GM18909 (cell line): ENCODE data around the gene ZNF655.
"Not testable (repeated sequence)": the region's sequence is repeated elsewhere in the genome, so short reads cannot be mapped to it uniquely, and the experiment has no call there.

Experiments
- ATAC-seq: cut with Tn5 transposase; IDR thresholded peaks from one replicate; pipeline ENCODE4 v1.9.1; 2021; ENCODE audit warnings: mild to moderate bottlenecking; ENCODE audit not compliant: unreplicated experiment, poor library complexity

The ZNF655 gene

DNA sequence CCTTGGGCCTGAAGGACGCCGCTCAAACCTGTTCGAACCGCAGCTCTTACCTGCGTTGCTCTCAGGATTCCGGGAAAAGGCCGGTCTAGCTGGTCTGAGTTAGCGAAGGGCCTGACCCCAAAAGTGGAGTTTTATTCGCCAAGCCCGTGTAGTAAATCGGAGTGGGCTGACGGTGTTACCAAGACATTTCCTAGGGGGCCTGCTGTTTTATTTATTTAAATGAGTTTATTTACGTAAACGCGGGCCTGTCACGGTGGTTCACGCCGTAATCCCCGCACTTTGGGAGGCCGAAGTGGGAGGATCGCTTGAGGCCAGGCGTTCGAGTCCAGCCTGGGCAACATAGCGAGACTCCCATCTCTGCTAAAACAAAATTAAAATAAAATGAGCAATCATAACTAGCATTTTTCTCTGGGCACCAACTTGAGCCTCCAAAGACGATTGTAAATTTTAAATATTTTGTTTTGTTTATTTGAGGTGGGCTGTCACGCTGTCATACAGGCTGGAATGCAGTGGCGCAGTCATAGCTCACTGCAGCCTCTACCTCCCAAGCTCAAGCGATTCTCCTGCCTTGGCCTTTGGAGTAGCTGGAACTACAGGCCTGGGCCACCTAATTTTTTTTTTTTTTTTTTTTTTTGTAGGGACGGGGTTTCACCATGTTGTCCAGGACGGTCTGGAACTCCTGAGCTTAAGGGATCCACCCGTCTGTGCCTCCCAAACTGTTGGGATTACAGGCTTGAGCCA is 903 bp downstream of the ZNF655 start:
- no peak for ATAC-seq

DNA sequence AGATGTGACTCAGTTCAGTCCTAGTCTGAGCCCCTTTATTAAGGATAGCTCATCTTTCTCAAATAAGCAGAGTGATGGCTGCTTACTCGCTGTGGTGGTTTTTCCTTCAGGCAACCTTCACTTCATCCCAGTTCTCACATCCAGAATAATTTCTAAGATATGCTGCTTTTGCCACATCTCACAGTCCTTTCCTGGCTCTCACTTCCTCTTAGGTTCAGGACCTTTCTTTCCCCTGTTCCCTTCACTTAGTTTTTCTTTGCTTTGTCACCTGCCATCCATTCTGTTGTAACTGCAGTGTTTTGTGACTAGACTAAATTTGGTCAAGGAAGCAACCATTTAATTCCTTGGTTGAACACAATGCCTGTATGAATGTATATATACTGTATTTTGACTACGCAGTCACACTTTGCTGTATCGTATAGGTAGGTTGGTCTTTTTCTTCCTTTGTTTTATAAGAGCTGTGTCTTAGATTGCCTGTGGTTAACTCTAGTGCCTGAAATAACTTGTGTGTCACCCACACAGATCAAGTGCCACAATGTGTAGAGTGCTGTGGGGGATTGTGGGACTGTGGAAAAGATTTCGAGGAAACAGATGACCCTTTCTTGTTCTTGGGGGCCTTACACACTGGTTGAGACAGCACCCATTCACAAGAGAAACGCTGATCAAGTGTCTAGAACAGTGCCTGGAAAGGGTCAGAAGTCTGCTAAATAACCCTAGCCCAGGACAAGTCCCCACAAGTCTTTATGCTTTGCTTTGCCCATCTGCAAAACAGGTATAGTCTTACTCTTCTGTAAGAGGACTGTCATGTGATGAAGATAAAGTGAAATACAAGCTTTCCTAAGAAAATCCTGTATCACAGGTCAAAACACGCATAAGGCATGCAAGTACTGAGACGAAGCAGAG is 2.6 kb downstream of the ZNF655 start:
- ATAC-seq = no peak

DNA sequence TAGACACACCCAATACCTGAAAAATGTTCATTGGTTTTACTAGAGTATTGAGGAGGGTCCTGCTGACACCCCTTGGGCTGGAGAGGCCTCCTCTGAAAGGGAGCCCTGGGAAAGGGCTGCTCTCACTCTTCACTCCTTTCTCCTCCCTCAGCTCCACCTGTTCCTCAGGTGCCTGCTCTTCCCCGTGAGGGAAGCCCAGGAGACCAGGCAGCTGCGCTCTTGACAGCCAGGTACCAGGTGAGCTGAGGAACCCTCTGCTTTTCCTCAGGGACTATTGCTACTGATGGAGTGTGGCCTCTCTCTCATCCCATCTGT is 3.3 kb downstream of the ZNF655 start:
- no peak for ATAC-seq

DNA sequence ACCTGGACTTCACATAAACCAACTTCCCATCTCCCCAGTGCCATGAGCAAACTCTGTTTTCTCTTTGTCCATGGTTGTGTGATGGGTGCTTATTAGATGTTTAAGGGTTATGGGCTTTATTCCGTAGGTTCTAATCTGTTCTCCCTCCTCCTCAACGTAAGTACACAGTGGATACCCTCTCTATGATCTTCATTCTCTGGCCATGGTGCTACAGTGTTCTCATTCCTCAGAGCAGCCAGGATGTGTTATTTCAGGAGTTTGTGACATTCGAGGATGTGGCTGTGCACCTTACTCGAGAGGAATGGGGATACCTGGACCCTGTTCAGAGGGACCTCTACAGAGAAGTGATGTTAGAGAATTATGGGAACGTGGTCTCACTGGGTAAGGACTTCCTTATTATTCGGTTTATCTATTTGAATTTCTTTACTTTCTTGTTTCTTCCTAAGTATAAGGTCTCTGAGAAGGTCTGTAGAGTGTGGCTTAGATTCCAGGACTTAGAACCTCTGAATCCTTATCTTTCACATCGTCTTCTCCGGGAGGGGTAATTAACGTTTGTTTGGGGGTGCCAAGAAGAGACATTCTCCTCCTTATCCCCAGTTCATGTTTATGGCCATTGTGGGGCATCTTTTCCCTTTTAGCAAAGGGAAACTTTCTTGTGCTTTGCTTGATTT is 3.8 kb downstream of the ZNF655 start:
- ATAC-seq = no peak

DNA sequence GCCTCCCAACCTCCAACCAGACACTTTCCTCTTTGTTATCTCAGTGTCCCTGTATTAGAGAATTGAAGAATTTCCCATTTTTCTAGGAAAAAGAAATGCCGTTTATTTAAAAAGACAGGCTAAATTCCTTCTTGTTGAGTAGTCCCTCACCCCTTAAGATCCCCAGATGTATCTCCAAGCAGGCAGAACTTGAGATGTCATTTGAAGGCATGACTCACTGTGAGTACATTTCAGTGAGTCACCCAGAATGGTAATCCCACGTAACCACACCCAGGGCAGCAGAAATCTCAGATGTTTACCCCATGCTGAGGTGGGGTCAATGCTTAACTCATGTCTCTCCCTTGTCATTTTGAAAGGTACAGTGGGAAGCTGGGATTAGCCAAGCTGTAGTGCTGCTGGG is 4.4 kb downstream of the ZNF655 start:
- ATAC-seq = no peak

DNA sequence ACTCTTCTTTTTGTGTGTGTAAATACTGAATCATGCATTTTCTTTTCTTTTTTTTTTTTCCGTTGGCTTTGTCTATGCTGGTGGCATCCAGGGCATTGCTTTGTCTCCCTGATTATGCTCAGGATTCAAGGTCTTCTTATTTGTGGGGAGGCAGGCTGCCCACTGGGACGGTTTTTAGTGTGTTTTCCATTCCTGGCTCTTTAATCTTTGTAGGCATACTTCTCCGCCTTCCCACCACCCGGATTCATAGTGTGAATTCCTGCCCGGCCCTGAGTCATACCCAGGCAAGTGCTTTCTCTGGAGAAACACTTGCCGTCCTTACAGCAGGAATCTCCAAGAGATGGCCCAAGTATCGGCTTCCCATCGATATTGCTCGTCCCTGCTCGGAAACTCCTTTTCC is 5.2 kb downstream of the ZNF655 start:
- ATAC-seq = no peak

DNA sequence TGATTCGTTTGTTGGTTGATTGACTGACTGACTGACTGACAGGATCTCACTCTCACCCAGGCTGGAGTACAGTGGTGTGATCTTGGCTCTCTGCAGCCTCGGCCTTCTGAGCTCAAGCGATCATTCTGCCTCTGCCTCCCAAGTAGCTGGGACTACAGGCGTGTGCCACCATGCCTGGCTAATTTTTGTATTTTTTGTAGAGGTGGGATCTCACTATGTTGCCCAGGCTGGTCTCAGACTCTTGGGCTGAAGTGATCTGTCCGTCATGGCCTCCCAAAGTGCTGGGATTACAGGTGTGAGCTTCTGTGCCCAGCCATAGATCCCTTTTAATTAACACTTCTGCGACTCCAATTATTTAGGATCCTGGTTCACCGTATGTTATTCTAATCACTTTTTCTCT is 10.3 kb downstream of the ZNF655 start:
- not testable (repeated sequence) for ATAC-seq

DNA sequence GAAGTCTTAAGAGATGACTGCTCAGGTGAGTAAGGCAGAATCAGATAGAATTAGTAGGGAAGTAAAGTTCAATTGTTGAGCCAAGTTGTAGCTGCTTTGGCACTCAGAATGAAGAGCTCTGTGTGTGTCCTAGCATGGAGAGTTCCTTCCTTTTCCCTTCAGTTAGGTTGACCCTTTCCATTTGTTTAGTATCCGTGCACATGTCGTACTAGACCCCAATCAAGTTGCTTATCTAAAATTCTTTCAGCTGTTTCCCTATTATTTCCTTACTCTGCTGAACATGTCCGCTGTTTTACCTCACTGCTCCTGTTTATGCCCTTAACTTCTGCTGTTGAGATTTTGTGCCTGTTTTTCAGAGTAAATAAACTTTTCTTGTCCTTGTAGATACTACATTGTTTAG is 13.3 kb downstream of the ZNF655 start:
- ATAC-seq = no peak

DNA sequence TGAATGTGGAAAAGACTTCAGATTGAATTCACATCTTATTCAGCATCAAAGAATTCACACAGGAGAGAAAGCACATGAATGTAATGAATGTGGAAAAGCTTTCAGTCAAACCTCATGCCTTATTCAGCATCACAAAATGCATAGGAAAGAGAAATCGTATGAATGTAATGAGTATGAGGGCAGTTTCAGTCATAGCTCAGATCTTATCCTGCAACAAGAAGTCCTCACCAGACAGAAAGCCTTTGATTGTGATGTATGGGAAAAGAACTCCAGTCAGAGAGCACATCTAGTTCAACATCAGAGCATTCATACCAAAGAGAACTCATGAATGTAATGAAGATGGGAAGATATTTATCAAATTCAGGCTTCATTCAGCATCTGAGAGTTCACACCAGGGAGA is 14.8 kb downstream of the ZNF655 start:
- ATAC-seq = no peak

DNA sequence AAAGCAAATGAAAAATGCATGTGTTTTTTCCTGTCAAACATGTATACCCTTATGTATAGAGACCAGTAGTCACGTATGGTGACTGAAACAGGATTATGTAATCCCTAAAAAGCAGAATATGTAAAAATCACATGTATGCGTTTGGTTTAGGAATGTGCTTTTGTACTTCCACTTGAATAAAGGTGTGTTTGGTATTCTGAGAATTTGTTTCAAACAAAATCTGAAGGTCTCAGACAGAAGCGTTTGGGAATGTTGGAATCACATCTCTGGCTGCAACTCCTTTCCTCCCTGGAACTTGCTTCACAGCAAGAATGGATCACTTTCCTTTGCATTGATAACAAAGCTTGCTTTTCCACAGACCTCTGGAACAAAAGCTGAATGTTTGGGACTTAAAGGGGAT is 17.8 kb downstream of the ZNF655 start:
- no peak for ATAC-seq

DNA sequence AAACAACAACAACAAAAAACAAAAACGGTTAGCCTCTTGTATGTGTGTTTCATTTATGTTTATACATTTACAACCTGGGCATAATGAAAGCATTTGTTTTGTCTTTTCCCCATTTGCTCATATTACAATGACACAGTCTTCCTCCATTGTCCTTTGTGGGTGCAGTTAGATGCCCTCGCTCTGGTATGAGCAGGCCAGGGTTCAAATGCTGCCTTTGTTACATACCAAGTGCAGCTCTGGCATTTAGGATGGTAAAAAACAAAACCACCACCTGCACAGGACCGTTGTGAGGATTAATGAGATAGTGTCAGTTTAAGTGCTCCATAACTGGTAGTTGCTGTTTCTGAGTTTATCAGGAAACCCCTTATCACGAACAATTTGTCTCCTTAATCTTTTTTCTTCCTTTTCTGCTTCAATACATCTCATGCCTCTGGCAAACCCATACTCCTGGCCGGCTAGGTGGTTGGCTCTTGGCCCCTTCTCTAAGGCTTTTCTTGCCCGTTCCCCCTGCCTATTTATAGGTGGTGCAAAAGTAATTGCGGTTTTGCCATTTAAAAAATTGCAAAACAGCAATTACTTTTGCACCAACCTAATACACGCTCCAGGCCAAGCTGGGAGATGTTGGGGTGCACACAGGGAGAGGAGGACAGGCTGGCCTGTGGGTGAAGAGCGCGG is 21.0 kb downstream of the ZNF655 start:
- no peak for ATAC-seq

DNA sequence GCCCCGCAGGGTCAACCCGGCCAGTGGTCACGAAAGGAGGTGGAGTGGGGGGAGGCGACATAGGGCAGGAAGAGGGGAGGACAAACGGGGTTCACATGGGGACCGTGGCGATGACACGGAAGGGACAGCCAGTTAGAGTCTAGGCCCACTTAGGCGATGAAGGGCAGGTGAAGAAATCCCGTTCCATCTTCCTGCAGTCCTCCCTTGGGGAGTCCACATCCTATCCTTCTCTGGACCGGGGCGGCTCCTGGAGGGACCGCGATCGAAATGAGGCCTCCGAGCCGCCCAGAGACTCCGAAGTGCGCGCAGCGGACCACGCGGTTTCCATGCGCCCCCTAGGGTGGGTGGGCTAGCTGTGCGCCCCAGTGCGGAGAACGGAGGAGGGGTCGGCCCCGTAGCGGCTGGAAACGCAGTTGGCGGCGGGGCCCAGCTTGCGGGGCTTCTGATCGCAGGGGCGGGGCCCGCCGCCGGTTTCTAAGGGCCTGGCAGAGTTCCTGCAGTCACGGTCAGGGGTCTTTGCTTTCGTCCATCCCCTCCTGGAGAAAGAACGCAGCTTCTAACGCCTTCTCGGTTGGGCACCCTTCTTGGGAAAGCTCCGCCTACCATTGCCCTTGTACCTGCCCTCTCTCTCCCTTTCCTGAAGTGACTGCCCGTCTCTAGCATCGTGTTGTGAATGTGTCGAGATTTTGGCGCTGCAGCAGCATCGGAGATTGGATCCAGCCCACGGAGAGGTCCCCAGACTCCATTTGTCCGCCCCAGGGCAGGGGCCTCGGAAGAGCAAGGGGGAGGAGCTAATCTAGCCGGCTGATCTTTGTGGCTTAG is 21.7 kb downstream of the ZNF655 start:
- no peak for ATAC-seq

DNA sequence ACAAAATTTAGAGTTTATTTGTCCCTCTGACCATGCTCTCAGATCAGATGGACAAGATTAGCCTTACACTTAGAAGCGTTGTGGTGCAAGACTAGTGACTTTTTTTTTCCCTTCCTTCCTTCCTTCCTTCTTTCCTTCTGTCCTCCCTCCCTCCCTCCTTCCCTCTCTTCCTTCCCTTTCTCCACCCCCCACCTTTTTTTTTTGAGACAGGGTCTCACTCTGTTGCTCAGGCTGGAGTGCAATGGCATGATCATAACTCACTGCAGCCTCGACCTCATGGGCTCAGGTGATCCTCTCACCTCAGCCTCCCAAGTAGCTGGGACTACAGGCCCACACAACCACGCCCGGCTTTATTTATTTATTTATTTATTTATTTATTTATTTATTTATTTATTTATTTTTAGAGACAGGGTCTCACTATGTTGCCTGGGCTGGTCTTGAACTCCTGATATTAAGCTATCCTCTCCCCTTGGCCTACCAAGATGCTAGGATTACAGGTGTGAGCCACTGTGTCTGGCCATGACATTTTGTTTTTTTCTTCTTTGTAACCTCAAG is 22.4 kb downstream of the ZNF655 start:
- not testable (repeated sequence) for ATAC-seq

DNA sequence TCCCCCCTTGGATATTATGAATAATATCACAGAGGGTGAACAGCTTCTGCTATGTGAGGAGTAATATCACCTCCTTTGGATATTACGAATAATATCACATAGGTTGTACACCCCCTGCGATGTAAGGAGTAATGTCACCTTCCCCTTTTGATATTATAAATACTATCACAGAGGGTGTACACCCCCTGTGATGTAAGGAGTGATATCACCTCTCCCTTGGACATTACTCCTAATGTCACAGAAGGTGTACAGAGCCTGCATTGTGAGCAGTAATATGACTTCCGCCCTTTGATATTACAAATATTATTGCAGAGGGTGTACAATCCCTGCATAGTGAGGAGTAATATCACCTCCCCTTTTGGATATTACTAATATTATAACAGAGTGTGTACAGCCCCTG is 30.4 kb downstream of the ZNF655 start:
- ATAC-seq = no peak

DNA sequence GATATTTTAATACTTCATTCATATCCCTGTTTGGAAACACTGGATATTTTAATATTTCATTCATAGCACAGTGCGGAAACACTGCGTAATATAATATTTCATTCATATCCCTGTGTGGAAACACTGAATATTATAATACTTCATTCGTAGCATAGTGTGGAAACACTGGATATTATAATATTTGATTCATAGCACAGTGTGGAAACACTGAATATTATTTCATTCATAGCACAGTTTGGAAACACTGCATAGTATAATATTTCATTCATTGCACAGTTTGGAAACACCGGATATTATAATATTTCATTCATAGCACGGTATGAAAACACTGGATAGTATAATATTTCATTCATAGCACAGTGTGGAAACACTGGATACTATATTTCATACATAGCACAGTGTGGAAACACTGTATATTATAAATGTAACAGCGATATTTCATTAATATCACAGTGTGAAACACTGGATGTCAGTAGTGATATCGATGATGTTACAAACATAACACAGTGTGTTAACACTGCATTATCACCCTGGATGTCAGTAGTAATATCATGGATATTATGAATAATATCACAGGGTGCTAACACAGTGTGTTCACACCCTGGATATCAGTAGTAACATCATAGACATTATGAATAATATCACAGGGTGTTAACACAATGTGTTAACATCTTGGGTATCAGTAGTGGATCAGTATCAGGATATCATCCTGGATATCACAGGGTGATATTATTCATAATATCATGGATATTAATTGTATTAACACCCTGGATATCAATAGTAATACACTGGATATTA is 36.7 kb downstream of the ZNF655 start:
- ATAC-seq = no peak

DNA sequence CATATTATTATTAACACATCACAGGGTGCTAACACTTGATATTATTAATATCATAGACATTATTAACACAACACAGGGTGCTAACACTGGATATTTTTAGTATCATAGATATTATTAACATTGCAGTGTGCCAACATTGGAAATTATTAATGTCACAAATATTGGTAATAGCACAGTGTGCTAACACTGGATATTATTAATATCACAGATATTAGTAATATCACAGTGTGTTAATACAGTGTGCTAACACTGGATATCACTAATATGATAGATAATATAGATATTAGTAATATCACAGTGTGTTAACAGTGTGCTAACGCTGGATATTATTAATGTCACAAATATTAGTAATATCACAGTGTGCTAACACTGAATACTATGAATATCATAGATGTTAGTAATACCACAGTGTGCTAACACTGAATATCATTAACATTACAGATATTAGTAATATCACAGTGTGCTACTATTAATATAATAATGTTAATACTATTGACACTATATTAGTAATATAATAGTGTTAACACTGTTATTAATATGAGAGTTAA is 38.0 kb downstream of the ZNF655 start:
- ATAC-seq = no peak

DNA sequence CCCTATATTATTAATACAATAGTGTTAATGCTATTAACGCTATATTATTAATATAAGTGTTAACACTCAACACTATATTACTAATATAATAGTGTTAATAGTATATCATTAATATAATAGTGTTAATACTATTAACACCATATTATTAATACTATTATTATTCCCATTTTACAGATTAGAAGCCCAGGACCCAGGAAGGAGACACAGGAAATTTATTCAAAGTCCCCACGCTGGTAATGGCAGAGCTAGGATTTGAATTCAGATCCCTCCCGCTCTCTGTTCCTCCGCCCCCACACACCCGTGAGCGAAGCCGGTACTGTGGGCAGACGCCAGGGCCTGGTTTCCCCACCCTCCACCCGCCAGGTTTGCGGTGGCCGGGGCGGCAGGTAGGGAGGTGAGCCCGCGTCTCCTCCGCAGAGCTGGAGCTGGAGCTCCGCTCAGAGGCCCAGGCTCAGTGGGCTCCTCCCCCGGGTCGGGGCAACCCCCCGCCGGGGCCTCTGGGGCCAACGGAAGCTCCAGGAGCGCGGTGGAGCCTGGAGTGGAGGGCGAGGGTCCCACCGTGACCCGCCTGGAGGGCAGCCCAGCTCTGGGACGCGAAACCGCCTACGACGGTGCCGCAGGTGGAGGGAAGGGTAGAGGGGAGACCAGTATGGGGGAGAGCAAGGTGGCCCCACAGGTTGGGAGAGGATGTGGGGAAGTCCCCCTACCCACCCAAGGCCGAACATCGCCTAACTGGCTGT is 39.5 kb downstream of the ZNF655 start, which contains the start of gene TMEM225B:
TSS of gene TMEM225B (plus strand) at position 506 of the 740 bp plus-strand sequence. CDS start 6,122 bp downstream, outside the sequence.
- no peak for ATAC-seq

DNA sequence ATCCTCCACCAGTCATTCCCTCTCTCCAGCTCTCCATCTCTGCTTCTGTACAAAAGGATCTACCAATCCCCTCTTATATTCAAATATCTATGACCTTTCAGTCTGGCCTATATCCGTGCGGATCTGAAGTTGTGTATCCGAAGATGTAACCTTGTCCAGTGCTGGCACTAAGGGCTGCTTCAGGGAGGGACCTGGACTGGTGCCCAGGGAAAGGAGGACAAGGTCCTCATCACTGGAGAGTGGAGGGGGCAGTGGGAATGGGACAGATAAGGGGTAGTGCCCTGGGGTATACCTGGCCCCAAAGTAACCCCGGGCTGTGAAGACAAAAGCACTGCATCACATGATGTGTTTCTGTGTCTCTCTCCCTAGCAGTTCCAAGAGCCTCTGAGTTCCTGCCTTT is 41.4 kb downstream of the ZNF655 start:
- ATAC-seq = no peak
